Retina (tissue), 1 donor: ENCODE results near the gene PPARG.

Experiments used
- DNase-seq: peaks from one replicate; pipeline ENCODE4 v3.0.0-alpha.2; 2016

PPARG gene

GRCh38 chr3:12313519-12313918 lies 24.6 kb downstream of the PPARG start:
- no peak for DNase-seq

- no peak for DNase-seq
Measured at GRCh38 chr3:12316253-12316652, 27.4 kb downstream of the PPARG start.

- DNase-seq, result no peak
Measured at GRCh38 chr3:12316729-12317351, 28.0 kb downstream of the PPARG start.

- DNase-seq, result no peak
Measured at GRCh38 chr3:12317914-12318313, 29.0 kb downstream of the PPARG start.

GRCh38 chr3:12318758-12319621 lies 30.1 kb downstream of the PPARG start:
- no peak for DNase-seq

- no peak for DNase-seq
Measured at GRCh38 chr3:12321015-12321414, 32.1 kb downstream of the PPARG start.

- no peak for DNase-seq
Measured at GRCh38 chr3:12323237-12323636, 34.4 kb downstream of the PPARG start.

GRCh38 chr3:12325586-12326515 lies 37.0 kb downstream of the PPARG start:
- DNase-seq, result no peak

- DNase-seq, result no peak
Measured at GRCh38 chr3:12327021-12327420, 38.2 kb downstream of the PPARG start.

- DNase-seq, result no peak
Measured at GRCh38 chr3:12328132-12328836, 39.4 kb downstream of the PPARG start.

- no peak for DNase-seq
Measured at GRCh38 chr3:12328837-12329462, 40.1 kb downstream of the PPARG start.

- DNase-seq, result no peak
Measured at GRCh38 chr3:12334786-12335185, 45.9 kb downstream of the PPARG start.

- DNase-seq, result no peak
Measured at GRCh38 chr3:12335421-12335820, 46.6 kb downstream of the PPARG start.

- no peak for DNase-seq
Measured at GRCh38 chr3:12336099-12336498, 47.2 kb downstream of the PPARG start.

GRCh38 chr3:12338595-12339546 lies 50.0 kb downstream of the PPARG start:
- DNase-seq, result no peak

- DNase-seq, result no peak
Measured at GRCh38 chr3:12339701-12340480, 51.0 kb downstream of the PPARG start.

GRCh38 chr3:12340506-12340905 lies 51.6 kb downstream of the PPARG start:
- no peak for DNase-seq

GRCh38 chr3:12342151-12342550 lies 53.3 kb downstream of the PPARG start:
- no peak for DNase-seq

- DNase-seq, result no peak
Measured at GRCh38 chr3:12343047-12343501, 54.2 kb downstream of the PPARG start.

GRCh38 chr3:12345141-12345561 lies 56.3 kb downstream of the PPARG start:
- no peak for DNase-seq
